Fibroblast of pulmonary artery (primary cell): ENCODE data around the gene PRDM4.

Source experiments
- DNase-seq: peaks from one replicate; pipeline ENCODE4 v3.0.0-alpha.2; 2010; ENCODE audit warnings: low read depth
- H3K4me3 ChIP-seq: replicated peaks from 2 replicates; pipeline ENCODE4 v1.5.1; 2011; ENCODE audit warnings: low read depth, mild to moderate bottlenecking, control low read depth, low read length, moderate library complexity
- TF ChIP-seq, protein P1 (sequence below): IDR thresholded peaks from 2 replicates; pipeline ENCODE4 v1.5.1; 2011; ENCODE audit warnings: mild to moderate bottlenecking, control low read depth, low read length, inconsistent platforms; ENCODE audit errors: missing control alignments

PRDM4 gene

DNA sequence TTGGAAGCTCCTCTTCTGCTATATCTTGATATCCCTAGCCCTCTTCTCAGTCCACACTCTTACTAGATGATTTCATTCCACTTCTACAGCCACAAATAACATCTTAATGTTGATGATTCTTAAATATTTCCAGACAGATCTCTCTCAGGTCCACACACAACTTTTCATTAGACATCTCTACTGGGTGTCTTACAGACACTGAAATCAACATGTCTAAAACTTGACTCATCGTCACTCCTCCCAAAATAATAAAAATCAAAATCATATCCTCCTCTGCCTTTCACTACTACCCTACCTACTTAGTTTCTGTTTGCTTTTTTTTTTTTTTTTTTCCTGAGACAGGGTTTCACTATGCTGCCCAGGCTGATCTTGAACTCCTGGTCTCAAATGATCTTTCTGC, 11.9 kb downstream of the PRDM4 start:
- TF ChIP-seq, protein P1, sequence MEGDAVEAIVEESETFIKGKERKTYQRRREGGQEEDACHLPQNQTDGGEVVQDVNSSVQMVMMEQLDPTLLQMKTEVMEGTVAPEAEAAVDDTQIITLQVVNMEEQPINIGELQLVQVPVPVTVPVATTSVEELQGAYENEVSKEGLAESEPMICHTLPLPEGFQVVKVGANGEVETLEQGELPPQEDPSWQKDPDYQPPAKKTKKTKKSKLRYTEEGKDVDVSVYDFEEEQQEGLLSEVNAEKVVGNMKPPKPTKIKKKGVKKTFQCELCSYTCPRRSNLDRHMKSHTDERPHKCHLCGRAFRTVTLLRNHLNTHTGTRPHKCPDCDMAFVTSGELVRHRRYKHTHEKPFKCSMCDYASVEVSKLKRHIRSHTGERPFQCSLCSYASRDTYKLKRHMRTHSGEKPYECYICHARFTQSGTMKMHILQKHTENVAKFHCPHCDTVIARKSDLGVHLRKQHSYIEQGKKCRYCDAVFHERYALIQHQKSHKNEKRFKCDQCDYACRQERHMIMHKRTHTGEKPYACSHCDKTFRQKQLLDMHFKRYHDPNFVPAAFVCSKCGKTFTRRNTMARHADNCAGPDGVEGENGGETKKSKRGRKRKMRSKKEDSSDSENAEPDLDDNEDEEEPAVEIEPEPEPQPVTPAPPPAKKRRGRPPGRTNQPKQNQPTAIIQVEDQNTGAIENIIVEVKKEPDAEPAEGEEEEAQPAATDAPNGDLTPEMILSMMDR = no peak

DNA sequence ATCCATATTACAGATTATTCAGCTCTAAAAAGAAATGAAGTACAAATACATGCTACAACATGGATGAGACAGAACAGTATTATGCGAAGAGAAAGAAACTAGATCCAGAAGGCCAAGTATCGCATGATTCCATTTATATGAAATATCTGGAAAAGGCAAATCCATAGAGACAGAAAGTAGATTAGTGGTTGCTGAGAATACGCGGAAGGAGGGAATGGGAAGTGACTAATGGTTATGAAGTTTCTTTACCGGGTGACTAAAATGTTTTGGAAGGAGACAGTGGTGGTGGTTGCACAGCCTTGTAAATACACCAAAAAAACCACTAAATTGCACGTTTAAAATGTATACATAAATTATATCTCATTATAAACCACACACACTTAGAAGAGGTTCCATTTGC, 12.5 kb downstream of the PRDM4 start:
- peak; percentile 78 for DNase-seq
- H3K4me3 ChIP-seq = peak overlapping the region; percentile 34

More for the DNA sequence above, 11.9 kb downstream of the PRDM4 start:
- peak; percentile 14 for DNase-seq
- no peak overlapping the region for H3K4me3 ChIP-seq

DNA sequence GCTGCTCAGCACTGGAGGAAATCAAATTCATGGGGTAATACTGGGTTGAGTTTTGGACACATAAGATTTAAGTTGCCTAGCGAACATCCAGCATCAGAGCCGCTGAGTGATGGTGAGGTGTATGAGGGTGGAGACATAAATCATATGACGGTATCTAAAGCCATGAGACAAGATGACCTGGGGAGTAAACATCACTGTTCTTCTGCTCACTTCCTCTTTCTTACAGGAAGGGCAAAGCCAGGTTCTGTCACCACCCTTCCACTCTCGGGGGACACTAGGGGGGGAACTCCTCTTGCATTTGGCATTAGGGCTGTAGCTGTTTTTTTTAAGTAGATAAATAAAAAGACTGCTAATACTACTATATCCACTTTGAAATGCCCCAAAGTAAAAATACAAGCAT, 24.0 kb downstream of the PRDM4 start:
- no peak for DNase-seq
- TF ChIP-seq, protein P1 = no peak
- H3K4me3 ChIP-seq = no peak overlapping the region

More for the DNA sequence above, 12.5 kb downstream of the PRDM4 start:
- TF ChIP-seq, protein P1 = no peak

DNA sequence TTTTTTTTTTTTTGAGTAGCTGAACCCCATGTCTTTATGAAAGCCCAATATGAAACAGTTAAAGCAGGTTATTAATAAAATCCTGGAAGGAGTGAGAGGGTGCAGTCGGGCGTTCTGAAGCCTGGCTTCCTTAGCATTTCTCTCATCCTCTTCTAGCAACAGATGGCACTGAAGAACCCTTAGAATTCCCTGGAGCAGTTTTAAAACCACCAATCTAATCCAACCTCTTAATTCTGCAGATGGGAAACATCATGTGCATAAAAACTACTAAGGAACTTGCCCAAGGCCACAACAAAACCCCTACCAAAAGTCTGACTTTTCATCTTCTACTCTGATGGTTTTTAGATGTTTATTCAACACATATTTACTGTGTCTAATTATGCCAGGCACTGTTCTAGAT, 25.2 kb downstream of the PRDM4 start:
- TF ChIP-seq, protein P1 = no peak
- no peak overlapping the region for H3K4me3 ChIP-seq
- DNase-seq = no peak

DNA sequence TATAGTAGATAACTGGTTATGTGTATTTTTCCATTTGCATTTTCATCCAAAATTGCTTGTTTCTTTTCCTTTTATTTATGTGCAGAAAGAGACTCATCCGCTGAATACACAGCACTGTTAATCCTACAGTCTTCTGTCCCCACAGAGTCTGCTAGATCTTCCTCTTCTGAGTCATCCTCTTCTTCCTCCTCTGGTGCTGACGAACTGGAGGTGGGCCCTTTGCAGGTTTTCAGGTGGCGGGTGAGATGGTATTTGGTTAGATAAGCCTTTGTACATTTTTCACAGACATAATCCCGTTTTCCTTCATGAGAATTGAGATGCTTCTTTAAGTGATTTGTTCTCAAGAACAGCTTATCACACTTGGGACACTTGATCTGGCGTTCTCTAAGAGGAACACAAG, 26.8 kb downstream of the PRDM4 start:
- no peak for DNase-seq
- TF ChIP-seq, protein P1 = no peak
- no peak overlapping the region for H3K4me3 ChIP-seq

DNA sequence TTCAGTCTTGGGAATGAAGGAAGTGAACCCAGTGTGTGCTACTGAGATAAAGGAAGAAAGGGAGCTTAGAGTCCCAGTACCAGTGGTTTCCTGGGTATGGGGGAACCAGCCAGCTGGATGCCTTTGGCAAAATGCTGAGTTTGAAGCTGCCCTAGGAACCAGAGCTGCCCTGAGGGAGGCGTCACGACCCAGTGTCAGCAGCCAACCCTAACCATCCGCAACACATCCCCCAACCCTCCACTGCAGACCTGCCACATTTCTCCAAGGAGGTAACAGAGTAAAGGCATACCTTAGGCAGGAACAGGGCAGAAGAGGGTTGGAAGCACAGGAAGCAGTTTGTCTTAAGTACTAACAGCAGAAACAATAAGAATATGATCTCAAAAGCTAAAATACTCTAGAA, 28.6 kb downstream of the PRDM4 start:
- TF ChIP-seq, protein P1 = no peak
- no peak overlapping the region for H3K4me3 ChIP-seq
- DNase-seq = no peak

DNA sequence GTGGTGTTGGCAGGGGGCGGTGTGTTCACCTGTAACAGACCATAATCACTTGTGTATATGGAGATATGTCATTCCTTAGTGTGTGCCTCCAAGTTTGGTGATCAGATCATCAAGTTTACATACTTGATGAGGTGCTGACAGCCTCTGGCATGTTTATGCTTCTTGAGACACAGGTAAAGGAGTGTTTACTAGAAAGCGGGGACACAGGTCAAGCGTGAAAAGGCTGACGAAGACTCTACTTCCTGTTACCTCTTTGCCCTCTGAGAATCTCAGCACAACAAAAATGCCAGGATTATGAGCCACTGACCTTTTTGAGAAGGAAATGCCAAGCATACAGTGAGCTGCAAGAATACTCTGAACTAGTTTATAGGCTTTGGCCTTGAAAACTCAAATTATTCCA, 29.6 kb downstream of the PRDM4 start:
- H3K4me3 ChIP-seq = no peak overlapping the region
- no peak for DNase-seq
- TF ChIP-seq, protein P1 = no peak
